GM20431 (cell line): ENCODE measurements around the gene SYT8.

Experiments used
- in situ Hi-C: fragments of 300-500 bp; cut with MseI, MboI; formaldehyde crosslinking; loops from one replicate; pipeline ENCODE4 v1.15.0; 2020; ENCODE audit warnings: low sequenced_read_pairs; ENCODE audit not compliant: unreplicated experiment

The SYT8 gene

GRCh38 chr11:1830322-1831223, 4.2 kb upstream of the SYT8 start:
- in situ Hi-C loops: no loop called here

DNA sequence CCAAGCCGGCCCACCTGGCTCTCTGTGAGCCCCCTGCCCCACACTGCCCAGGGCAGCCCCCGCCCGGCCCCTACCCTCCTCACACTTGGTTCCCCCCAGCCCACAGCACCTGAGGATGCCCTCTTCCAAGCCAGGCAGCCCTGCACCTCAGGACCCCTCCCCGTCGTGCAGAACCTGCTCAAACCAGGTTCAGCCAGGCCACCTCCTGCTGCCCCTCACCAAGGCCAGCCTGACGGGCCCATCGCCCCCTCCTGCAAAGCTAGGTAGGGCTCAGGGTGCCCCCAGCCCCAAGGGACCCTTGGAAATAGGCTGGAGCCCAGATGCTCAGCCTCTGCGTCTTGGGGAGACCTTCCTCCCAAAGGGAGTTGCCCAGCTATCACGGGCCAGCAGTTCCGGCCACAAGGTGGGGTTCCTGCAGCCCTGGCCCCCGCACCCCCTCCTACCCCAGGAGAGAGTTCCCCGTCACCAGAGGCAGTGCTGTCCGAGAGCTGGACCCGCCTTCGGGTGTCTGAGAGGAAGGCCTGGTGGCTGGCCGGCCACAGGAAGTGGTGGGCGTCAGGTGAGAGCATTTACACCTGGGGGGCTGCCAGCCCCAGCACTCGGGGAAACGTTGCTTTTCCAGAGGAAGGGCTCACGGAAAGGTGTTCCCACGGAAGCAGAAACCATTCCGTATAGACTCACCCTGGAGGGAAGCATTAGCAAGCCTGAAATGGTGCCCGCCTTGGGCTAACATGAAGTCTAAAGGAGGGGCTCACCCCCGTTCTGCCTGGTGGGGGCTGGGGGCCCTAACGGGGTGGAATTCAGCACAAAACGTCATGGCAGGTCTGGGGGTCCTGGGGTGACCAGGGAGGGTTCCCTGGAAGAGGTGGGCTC, 3.2 kb upstream of the SYT8 start:
- in situ Hi-C loops: no loop called here

DNA sequence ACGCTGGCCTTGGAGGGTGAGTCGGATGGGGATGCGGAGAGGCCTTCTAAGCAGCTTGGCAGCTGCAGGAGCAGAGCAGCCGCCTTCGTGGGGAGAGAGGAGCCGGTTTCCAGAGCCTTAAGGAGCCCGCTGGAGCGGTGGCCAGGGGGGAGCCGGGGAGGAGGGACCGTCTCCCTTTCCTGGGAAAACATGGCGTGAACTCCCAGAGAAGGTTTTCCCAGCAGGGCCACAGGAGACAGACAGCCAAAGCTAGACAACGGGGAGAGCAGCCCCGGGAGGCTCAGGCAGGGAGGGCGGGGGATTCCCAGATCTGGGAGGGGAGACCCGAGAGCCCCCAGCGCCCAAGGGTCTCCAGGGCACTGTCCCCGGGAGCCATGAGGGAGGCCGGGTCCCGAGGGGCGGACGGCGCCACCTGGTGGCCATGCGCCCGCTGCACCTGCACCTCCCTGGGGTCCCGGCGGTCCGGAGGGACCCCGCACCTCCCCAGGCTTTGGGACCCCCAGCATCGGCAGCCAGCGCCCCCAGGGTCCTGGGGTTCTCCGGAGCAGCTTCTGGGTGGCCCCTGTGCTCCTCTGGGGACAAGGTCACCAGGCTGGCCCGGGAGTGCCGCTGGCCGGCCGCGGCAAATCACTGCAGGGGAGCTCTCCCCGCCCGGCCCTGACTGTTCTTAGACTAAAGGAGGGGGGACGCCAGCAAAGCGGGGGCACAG, 2.4 kb upstream of the SYT8 start:
- in situ Hi-C loops: no loop called here

DNA sequence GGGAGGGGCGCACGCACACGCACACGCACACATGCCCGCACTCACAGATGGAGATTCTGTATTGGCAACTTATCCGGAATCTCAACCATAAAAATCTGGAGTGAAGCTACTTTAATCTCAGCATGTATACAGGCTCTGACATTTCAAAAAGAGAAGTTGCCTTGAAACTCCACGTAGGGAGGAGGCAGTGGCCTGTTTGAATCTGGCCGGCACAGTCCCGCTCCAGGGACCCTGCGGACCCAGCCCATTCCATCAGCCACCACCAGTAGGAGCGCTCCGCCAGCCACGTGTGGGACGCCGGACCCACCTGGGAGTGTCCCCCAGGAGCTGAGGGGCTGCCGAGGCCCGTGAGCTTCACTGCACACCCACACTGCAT, 1.9 kb upstream of the SYT8 start:
- in situ Hi-C loops: no loop called here

DNA sequence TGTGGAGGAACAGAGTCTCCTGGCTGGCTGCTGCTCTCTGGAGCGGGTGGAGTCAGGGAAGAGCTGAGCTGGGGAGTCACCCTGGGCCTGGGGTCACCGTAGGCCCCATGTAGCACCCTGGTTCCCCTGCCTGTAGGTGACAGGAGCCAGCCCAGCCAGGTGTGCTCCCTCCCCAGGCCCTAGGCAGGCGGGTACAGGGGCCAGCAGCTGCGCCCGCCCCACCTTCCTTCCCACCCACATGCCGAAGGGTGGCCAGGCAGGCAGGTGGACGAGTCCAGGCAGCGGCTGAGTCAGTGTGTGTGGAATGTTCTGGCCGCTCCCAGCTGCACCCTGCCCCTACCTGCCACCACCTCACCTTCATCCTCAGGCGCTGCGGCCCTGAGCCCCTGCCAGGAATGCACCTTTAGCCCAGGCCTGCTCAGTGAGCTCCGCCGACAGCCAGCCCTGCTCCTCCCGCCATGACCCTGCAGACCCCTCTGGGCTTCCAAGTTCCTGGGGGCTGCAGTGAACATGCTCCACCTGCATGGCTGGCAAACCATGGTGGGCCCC, 654 bp upstream of the SYT8 start:
- in situ Hi-C loops: no loop called here

- in situ Hi-C loops: no loop called here
Observed at GRCh38 chr11:1835671-1836010, 851 bp downstream of the SYT8 start.

- in situ Hi-C loops: no loop called here
Observed at GRCh38 chr11:1836011-1836945, 1.5 kb downstream of the SYT8 start.

DNA sequence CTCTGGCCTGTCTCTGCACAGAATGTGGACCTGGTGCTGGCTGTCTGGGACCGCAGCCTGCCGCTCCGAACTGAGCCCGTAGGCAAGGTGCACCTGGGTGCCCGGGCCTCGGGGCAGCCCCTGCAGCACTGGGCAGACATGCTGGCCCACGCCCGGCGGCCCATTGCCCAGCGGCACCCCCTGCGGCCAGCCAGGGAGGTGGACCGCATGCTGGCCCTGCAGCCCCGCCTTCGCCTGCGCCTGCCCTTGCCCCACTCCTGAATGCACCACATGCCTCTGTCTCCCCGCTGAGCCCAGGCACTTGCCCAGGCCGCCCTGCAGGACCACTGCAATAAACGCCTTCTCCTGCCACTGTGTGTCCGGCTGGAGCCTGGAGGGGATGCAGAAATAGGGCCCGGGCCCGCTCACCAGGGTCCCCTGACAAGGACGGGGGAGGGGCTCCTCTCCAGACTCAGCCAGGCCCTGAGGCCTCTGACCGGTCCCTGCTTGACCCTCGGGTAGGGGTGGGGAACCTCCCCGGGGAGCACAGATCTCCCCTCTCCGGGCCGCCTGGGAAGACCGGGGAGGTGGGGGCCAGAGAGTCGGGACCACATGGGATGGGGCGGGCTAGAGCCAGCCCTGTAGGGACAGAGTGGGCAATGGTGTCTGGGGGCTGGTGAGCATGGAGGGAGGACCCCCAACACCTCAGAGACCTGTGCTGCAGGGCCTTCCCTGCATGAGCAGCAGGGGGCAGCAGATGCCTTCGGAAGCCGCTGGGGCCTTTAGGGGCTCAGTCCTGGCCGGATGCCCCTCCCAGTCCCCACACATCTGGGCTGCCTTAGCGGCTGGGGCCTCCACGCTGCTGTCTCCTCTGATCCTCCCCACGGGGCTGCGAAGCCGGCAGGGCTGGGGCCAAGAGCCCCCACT, 2.6 kb downstream of the SYT8 start:
- in situ Hi-C loops: no loop called here

DNA sequence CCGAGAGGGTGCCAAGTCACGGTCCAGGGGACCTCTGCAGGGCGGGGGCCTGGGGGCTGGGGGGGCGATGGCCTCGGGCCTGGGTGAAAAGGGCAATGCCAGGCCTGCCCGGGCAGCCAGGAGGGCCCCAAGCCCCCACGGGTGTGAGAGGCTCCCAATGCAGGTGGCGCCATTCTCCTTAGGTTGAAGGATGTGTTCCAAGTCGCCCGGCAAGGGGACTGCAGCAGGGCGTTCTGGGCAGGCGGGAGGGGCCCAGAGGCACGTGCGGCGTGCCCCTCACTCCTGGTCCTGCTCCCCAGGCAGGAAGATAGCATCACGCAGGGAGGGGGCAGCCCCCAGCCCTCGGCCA, 3.3 kb downstream of the SYT8 start:
- in situ Hi-C loops: no loop called here

DNA sequence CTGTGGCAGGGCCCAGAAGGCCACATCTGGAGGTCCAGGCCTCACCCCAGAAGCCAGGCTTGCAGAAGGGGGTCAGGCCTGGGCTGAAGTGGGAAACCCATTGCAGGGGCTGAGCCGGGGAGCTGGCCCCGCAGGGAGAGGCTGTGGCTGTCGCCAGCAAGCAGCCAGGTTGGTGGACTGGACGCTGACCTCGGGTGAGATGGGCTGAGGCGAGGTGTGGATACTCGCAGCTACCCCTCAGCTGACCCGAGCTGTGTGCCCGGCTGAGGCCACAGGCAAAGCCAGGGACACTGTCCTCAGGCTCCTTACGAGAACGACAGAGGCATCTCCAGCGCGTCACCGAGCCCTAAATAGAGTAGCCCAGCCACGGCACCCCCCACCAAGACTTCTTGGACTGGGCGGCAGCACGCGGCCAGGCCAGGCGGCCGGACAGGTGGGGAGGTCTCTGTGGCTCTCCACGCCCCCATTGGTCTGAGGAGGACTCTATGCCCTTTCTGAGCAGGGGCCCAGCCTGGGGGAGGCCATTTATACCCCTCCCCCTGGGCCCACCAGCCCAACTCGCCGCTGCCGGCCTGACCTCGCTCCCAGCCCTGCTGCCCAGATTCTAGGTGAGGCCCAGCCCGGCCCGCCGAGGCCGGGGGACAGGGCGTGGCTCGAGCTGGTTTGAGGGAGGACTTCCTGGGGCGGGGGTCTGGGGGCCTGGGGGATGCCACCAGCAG, 3.8 kb downstream of the SYT8 start, which contains the start of gene TNNI2:
TNNI2 (plus strand) TSS at position 556 of the 719 bp plus-strand sequence. CDS start 716 bp downstream, outside the sequence.
- in situ Hi-C loops: no loop called here

- in situ Hi-C loops: no loop called here
Observed at GRCh38 chr11:1839204-1839923, 4.6 kb downstream of the SYT8 start.

DNA sequence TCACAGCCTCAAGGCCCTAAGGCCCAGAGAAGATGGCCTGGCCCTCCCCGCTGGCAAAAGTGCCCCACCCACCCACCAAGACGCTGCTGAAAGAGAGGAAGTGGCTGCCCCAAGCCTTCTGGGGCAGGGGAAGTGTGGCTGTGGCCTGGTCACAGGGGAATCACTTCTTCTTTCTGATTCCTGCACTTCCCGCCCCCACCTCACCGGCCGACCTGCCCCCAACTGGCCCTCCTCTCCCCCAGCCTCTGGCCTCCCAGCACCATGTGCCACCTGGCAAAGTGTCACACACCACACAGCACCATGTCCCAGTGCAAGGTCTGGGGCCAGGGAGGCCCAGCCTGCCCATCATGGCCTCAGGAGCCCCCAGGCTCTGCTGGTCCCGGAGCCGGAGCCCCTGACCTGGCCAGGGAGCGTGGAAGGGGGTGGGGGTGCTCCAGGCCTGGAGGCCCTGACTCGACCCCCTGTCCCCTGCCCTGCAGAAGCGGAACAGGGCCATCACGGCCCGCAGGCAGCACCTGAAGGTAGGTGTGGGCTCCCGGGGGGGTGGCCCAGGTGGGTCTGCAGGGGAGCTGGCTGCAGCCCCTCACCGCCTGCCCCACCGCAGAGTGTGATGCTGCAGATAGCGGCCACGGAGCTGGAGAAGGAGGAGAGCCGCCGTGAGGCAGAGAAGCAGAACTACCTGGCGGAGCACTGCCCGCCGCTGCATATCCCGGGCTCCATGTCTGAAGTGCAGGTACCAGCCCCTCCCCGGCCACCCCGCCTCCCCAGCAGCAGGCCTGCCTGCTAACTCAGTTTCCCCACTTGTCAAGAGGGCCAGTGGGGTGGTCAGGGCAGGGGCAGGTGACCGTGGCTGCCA, 5.4 kb downstream of the SYT8 start:
- in situ Hi-C loops: no loop called here

GRCh38 chr11:1840780-1841480, 6.1 kb downstream of the SYT8 start:
- in situ Hi-C loops: no loop called here

DNA sequence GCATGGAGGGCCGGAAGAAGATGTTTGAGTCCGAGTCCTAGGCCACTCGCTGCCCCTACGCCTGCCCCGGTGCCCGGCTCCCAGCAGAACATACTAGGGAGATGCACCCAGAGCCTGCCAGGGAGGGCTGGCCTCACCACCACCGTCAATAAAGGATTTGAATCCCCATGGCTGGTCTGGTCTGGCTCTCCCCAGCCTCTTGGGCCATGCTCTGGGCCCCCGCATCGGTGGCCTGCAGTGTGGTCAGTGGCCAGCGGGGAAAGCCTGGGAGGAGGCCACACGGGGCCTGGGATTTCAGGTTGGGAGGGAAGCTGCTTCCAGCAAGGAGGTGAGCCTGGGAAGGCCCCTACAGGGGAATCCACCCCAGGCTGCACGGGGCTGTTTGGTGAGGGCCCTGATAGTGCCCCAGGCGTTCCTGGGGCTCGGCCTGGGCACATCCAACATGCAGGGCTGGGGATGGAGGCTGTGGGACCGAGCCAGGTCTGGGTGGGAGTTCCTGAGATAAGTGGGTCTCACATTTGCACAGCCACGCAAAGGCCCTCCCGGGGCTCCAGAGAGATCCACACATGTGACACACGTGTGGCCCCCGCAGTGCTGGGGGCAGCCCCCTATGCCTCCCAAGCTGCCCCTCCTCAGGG, 6.8 kb downstream of the SYT8 start:
- in situ Hi-C loops: no loop called here
